Measurements from ENCODE around the gene UBE2K.

GRCh38 chr4:39716356-39716755 is 18.4 kb downstream of the UBE2K start:
- no peak for TF ChIP-seq CTCF (IDR thresholded peaks at IDR 0.05)
- TF ChIP-seq POLR2A (IDR thresholded peaks at IDR 0.05) = no peak
